GM11168 (cell line): Measurements from ENCODE around the gene RSAD1.

Source experiments
- in situ Hi-C: fragments of 300-500 bp; cut with MboI; formaldehyde crosslinking; loops from one replicate; pipeline ENCODE4 v1.12.0; 2022; ENCODE audit warnings: low sequenced_read_pairs; ENCODE audit not compliant: unreplicated experiment

RSAD1 gene

DNA sequence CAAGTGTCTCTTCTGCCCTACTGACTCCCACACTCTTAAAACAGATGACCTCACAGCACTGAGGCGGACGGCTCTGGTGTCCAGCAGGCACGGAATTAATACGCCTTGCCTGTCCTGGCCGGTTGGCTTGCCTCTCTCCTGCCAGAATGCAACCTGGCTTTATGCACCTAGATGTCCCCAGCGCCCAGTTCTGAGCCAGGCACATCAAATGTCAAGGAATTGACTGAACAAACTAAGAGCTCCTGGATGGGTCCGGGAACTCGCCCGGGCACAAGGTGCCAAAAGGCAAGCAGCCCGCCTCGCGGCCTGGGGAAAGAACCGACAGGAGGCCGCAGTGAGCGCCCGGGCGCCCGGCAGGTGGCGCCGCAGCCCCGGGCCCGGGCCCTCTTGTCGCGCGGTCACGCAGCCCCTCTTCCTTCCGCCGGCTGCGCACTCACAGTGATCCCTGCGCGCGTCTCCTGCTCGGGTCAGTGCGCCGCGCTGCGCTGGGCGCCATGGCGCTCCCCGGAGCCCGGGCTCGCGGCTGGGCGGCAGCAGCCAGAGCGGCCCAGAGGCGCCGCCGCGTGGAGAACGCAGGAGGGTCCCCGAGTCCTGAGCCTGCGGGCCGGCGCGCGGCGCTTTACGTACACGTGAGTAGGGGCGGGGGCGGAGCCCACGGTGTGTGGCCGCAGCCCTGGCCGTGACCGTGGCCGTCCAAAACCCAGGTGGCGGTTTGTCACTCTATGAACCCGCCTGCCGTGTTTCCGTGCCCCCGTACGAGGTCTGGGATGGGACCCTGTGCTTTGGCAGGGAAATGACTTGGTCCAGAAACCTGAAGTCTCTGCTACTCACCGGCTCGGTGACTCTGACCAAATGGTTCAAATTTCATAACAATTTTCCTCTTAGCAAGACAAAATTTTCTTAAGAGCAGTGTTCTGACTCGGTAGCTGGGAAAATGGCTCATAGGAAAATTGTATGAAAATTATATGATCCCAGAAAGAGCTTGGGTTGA lies at the start of gene RSAD1:
Gene RSAD1 (plus strand): TSS at position 470 of the 991 bp plus-strand sequence. CDS start 25 bp downstream, at position 495.
- in situ Hi-C loops, result no loop called here

DNA sequence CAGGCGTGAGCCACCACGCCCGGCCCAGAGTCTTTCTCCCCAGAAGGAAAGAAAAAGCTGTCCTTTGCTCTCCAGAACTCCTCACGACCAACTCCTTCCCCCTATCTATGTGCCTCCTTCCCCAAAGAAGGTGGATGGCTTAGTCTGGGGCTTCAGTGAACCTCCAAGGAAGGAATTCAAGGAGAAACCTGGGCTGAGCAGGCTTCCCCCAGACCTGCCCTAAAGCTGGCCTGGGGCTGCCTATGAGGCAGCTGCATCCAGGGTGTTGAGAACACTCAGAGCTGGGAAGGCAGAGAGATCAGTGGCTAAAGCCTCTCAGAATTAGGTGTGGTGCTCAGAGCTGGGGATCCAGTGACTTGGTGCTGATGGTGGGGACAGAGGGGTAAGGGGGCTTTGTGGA lies 48.9 kb upstream of the RSAD1 start:
- in situ Hi-C loops, result no loop called here

DNA sequence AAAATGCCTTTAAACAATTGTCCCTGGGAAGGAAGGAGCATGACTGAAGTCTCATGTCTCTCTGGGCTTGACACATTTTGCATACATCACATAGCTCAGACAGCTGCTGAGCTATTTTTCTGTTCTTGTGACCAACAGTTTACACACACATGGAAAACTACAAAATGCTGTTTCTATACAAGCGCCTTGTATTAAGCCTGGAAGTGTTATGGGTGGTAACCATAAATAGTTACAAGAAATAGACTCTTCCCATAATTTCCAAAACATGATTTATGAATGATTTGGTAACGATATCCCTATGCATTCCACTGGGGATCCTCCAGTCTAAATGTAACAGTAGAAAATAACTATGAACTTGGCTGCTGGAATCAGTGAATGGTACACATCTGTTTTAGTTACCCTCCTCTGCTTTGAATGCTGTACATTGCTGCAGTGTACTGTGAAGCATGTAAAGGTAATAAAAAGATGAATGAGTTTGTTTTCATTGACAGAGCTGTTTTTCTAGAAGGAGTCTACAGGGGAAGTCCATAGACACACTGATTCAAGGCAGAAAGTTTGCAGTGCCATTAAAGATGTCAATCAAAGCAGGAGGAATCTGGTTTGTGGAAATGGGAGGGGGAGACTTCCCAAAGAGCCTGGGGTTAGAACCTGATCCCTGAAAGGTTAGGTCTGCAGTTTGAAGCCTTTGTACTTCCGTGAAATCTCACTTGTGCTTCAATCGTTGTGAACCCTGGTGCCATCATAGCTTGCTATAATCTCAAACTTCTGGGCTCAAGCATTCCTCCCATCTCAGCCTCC lies 47.6 kb upstream of the RSAD1 start:
- in situ Hi-C loops, result no loop called here

DNA sequence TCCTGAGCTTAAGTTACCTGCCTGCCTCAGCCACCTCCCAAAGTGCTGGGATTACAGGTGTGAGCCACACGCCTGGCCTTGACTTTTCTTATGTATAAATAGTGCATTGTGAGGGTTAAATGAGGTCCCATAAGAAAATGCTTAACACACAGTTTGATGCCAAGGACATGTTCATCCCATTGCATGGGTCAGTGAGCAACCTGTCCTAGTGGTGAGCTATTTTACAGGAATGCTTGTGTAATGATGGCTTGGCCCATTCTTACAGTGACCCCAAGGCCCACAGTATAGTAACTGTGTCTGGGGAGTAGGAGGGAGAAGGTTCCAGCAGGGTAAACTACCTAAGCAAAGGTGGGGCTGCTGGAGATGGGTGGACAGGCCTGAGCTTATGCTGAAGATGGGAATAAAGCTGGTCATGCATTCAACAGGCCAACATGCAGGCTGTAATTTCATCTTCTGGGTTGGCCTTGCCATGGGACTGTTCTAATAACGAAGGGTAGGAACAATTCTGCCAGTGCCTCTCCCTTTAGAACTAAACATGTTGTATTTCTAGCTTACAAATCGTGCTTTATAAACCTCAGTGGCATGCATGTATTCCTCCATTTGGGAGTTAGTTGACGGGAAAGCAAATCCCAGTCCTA lies 46.4 kb upstream of the RSAD1 start:
- in situ Hi-C loops, result no loop called here

DNA sequence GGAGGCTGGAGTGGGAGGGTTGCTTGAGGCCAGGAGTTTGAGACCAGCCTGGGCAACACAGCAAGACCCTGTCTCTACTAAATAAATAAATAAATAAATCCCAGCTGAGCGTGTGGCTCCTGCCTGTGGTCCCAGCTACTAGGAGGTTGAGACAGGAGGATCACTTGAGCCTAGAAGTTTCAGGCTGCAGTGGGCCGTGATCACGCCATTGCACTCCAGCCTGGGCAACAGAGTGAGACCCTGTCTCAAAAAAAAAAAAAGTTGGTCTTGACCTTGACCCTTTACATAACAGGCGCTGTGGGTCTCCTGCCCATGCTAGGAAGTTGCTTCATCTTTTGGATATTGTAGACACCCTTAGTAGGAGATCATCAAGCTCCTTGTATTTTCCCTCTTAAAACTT lies 41.3 kb upstream of the RSAD1 start:
- in situ Hi-C loops, result no loop called here

DNA sequence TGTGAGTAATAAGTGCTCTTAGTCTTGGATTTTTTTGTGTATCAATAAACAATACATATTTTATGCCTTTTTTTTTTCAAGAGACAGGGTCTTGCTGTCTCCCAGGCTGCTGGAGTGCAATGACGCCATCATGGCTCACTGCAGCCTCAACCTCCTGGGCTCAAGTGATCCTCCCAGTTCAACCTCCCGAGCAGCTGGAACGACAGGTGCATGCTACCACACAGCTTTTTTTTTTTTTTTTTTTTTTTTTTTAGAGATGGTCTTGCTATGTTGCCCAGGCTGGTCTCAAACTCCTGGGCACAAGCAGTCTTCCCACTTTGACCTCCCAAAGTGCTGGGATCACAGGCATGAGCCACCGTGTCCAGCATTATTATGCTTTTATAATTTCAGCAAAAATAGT lies 39.7 kb upstream of the RSAD1 start:
- in situ Hi-C loops, result no loop called here

DNA sequence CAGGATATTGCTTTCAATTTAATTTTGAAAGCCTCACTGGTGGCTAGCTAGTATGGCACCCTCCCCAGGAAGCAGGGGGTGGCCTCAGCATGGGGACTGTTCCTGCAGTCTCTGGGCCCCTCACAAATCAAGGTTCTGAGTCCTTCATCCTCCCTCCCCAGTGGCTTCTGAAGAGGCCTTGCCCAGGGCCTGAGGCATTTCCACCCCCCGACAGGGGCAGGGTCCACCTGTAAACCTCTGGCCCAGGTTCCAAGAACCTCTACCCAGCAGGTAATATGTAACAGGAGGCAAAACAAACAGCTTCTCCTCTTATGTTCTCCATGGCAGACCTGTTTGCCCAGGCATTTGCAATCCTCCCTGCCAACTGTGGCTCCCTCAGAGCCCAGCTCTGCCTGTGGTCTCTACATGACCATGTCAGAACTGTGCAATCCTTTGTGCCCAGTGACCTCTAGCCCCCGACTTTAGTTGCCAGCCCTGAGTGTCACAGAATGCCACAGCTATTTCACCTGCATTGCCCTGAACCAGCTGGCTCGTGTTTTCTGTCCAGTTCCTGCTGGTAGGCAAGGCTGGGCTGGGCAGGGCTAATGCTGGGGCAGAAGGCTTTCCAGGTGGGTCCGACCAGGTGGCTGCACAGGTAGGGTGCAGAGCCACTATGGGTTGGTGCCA lies 38.4 kb upstream of the RSAD1 start:
- in situ Hi-C loops, result no loop called here

DNA sequence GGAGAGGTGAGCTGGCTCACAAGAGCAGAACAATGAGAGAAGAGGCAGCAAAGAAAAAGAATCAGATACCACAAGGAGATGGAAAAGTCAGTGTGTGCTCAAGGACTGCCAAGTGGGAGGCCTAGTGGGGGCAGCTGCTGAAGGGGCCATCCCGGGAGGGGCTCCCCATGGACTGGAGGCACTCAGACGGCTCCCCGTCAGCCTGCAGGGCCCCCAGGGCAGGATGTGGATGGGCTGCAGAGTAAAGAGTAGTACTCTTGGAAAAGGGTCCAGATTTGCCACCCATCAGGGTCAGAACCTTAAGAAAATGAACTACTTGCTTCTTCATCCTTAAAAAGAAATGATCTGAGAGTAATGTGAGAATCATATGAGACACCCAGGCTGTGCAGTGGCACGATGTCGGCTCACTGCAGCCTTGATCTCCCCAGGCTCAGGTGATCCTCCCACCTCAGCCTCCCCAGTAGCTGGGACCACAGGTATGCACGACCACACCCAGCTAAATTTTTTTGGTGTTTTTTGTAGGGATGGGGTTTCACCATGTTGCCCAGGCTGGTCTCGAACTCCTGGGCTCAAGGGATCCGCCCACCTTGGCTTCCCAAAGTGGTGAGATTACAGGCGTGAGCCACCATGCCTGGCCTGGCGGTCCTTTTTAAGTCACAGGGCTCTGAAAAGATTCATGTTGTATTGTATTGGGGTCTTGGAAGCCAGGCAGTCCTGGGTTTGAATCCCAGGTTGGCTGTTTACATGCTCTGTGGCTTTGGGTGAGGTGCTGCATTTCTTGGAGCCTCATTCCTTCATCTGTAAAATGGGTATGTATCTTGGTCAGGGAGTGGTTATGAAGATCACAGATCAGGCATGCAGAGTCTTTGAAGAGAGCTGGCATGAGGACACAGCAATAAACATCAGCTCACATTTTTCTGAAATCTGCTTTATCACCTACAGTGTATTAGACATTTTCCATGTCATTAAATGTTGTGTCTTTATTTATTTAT lies 37.5 kb upstream of the RSAD1 start:
- in situ Hi-C loops, result no loop called here

DNA sequence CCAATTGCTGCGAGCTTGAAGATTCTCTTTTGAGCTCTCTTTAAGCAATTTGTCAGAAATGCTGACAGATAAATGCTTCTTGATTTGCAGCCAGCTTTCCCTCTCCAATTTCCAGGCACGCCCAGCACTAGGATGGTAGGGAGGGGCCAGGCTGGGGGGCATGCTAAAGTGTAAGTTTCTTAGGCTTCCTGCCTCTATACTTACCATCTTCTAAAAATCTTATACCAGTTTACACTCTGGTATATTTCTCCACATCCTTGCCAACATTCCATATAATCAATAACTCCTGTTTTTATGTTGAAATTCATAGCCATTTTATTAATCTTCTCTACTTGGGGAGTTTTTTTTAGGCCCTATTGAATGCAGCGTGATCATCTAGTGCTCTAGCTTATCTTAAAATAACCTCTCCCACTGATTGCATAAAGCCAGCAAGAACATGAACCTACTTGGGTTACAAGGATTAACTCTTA lies 35.1 kb upstream of the RSAD1 start:
- in situ Hi-C loops, result no loop called here

DNA sequence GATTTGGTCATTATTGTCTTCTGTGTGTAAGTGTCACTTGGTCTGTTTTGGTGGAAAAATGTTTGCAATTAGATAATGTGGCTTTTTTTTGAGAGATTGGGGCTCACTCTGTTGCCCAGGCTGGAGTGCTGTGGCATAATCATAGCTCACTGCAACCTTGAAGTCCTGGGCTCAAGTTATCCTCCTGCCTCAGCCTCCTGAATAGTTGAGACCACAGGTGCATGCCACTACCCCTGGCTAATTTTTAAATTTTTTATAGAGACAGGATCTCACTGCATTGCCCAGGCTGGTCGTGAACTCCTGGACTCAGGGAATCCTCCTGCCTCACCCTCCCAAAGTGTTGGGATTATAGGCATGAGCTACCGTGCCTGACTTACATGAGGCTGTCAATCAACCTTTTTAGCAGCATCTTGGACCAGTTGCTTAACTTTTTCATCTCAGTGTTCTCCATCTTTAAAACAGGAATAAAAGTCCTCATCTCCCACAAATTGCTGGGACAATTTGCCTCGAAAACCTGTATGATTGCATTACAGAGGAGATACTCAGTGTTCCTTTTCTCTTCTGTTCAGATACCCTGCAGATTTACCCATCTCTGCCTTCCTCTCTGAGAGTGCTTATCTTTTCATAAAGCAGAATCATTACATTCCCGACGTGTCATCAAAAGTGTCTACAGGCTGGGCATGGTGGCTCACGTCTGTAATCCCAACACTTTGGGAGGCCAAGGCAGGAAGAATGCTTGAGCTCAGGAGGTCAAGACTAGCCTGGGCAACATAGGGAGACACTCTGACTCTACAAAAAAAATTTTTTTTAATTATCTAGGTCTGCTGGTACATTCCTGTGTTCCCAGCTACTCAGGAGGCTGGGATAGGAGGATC lies 33.6 kb upstream of the RSAD1 start:
- in situ Hi-C loops, result no loop called here

DNA sequence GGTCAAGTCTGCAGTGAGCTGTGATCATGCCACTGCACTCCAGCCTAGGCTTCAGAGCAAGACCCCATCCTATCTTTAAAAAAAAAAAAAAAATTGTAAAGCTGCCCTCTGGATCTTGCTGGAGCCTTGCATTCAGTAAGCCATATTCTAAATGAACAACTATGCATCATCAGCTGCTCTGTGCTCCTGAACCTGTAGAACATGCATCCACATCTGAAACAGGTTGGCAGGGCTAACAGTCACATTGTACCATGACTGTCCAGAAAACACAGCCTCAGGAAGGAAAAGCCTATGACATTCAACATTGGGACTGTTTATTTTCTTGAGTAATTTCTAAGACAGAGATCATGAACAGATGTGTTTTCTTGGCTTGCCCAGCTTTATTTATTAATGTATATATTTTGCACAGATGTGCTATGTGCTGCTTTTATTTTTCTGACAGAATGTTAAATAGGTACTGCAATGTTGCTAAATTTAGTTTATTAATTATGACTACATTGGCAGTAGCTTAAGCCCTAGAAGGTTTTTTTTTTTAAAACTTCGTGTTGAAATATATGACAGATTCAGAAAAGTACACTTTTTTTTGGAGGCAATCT lies 32.8 kb upstream of the RSAD1 start:
- in situ Hi-C loops, result no loop called here

DNA sequence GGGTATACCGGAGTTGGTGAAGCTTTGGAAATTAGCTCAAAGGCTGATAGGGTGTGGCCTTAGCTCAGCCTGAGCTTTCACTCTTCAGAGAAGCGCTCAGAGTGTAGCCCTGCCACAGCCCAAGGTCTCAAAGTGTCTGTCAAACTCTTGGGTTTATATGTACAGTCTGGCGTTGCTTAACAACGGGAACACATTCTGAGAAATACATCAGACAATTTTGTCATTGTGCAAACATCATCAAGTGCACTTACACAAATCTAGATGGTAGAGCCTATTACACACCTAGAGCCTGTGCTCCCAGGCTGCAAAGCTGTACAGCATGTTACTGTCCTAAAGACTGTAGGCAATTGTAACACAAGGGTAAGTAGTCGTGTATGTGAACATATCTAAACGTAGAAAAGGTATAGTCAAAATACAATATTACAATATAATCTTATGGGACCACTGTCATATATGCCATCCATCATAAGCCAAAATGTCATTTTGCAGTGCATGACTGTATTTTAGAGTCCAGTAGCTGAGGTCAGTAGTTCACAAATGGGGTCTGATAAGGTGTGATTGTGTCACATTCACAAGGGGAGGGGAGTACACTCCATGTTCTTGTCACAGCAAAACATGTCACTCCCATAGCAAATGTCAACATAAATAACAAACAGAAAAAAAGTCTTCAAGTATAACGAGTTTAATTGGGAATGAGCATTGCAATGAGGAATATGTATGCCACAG lies 30.6 kb upstream of the RSAD1 start:
- in situ Hi-C loops, result no loop called here

DNA sequence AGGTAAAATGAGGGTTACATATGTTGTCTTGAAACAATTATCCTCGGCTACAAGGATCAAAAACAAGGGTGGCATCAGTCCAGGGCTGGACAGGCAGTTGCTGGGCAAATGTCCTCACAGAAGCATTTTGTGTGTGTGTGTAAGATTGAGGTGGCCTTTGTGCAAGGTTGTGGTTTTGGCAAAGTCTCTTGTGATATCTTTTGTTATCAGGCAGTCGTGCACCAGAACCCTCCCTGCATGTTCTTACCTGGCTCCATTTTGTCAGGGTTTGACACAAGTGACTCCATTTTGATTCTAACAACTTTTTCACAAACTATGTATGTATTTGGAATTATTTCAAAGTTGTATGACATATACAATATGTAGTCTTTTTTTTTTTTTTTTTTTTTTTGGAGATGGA lies 30.0 kb upstream of the RSAD1 start:
- in situ Hi-C loops, result no loop called here

DNA sequence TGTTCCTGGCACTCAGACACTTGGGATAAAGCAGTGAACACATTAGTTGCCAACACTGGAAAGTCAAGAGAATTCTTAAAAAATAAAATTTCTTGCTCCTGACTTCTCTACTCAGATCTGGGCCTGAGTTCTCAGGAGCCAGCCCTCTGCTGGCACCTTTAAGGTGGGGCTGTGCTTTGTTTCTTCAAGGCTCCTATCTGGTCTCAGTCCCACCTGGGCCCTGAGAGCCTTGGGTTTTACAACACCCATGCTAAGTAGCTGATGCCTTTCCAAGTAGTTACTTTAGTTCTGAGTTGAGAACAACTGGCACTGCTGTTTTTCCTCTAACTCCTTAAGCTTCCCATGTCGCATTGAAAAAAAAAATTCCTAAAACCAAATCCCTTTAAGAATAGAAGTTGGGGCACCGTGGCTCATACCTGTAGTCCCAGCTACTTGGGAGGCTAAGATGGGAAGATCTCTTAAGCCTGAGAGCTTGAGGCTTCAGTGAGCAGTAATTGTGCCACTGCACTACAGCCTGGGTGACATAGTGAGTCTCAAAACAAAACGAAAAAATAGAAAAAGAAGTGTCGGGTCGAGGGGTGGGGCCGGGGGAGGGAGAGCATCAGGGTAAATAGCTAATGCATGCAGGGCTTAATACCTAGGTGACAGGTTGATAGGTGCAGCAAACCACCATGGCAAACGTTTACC lies 26.6 kb upstream of the RSAD1 start:
- in situ Hi-C loops, result no loop called here

DNA sequence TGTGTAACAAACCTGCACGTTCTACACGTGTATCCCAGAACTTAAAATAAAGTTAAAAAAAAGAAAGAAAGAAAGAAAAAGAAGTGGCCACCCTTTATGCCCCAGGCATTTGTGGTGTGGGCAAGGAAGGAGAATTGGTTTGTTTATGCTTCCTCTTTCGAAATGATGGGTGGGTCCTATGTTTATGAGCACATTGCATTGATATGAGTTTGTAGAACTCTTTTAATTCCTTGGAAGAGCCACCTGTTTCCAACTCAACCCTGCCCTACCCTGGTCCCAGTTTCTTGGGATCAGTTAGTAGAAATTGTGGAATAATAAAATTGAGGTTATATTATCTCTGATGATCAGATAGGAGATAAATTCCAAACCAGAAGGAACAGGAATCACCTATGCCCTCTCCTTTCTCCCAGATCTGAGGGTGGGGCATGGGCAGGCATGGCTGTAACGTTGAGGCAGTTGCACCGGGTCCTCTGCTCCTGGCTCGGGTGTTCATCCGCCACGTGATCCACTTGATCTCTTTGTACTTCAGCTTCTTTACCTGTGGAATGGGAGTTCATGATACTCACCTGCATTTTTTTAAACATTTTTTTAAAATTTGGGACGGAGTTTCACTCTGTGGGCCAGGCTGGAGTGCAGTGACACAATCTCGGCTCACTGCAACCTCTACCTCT lies 25.9 kb upstream of the RSAD1 start:
- in situ Hi-C loops, result no loop called here

DNA sequence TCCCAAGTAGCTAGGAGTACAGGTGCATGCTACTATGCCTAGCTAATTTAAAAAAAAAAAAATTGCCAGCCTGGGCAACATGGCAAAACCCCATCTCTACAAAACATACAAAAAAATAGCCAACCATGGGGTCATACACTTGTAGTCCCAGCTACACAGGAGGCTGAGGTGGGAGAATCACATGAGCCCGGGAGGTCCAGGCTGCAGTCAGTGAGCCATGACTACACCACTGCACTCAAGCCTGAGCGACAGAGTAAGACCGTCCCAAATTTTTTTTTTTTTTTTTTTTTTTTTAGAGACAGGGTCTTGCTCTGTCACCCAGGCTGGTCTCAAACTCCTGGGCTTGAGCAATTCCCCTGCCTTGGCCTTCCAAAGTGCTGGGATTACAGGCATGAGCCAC lies 24.8 kb upstream of the RSAD1 start:
- in situ Hi-C loops, result no loop called here
